ENCODE results near the gene TOMM6. TPM values are rescaled to one million over a fixed set of nuclear protein-coding genes. Genes with fewer than 3 reads are reported as not detected.
A peak's percentile ranks its signal among the peaks of the same experiment; 100 is the strongest.

TOMM6 gene
- total RNA-seq, 2 donors from 2014 or later = 207 to 212 TPM

DNA sequence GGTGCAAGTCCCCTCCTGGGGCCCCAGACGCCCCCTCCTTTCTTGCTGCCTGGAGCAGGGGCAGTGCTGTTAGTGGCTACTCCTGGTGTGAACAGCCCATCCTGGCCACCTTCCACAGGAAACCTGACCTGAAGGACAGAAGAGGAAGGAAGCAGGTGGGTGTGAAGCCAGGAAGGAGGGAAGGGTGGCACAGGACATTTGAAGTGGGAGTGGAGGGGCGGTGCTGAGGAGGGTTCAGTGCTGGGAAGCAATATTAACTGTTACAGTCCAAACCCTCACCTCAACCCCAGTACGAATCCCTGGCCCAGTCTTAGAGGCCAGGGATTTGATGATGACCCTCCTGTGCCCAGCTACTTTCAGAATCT, 6.1 kb upstream of the TOMM6 start:
- Mint-ChIP-seq H3K4me1 (peaks cover 17% of the 10 kb centered on the region), H3K27me3 (ENCODE audit: insufficient read depth) (peaks cover 64% of the 10 kb centered on the region), H3K9me3 (no peaks in the 10 kb centered on the region), H3K36me3 (ENCODE audit: low read depth) (peaks cover 4% of the 10 kb centered on the region), H3K4me3 (peak overlapping the region; percentile 77), H3K27ac (no peak overlapping the region)
- Histone ChIP-seq H3K4me1 (ENCODE audit: control insufficient read depth, insufficient read depth, low read length) (no peaks in the 10 kb centered on the region), H3K9ac (ENCODE audit: extremely low read depth, low read length, poor library complexity, severe bottlenecking) (no peak overlapping the region), H3K27ac (ENCODE audit: low read depth, low read length) (no peak overlapping the region), H3K4me3 (ENCODE audit: low read length) (peak overlapping the region; percentile 79), H3K36me3 (ENCODE audit: control insufficient read depth, insufficient read depth, low read length) (peaks cover 6% of the 10 kb centered on the region), H3K27me3 (ENCODE audit: control insufficient read depth, insufficient read depth, low read length, poor library complexity, severe bottlenecking) (peaks cover 50% of the 10 kb centered on the region), H3K9me3 (ENCODE audit: control insufficient read depth, low read length) (no peaks in the 10 kb centered on the region)
- TF ChIP-seq, protein P1, sequence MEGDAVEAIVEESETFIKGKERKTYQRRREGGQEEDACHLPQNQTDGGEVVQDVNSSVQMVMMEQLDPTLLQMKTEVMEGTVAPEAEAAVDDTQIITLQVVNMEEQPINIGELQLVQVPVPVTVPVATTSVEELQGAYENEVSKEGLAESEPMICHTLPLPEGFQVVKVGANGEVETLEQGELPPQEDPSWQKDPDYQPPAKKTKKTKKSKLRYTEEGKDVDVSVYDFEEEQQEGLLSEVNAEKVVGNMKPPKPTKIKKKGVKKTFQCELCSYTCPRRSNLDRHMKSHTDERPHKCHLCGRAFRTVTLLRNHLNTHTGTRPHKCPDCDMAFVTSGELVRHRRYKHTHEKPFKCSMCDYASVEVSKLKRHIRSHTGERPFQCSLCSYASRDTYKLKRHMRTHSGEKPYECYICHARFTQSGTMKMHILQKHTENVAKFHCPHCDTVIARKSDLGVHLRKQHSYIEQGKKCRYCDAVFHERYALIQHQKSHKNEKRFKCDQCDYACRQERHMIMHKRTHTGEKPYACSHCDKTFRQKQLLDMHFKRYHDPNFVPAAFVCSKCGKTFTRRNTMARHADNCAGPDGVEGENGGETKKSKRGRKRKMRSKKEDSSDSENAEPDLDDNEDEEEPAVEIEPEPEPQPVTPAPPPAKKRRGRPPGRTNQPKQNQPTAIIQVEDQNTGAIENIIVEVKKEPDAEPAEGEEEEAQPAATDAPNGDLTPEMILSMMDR (conservative IDR thresholded peaks at IDR 0.05) = no peak
- WGBS, 2 experiments (ENCODE audit: insufficient coverage in 1 of 2, insufficient read length in 1 of 2) = 67 to 73% methylated on average over 1 to 3 of the region's 3 CpGs
- DNase-seq = no peak

DNA sequence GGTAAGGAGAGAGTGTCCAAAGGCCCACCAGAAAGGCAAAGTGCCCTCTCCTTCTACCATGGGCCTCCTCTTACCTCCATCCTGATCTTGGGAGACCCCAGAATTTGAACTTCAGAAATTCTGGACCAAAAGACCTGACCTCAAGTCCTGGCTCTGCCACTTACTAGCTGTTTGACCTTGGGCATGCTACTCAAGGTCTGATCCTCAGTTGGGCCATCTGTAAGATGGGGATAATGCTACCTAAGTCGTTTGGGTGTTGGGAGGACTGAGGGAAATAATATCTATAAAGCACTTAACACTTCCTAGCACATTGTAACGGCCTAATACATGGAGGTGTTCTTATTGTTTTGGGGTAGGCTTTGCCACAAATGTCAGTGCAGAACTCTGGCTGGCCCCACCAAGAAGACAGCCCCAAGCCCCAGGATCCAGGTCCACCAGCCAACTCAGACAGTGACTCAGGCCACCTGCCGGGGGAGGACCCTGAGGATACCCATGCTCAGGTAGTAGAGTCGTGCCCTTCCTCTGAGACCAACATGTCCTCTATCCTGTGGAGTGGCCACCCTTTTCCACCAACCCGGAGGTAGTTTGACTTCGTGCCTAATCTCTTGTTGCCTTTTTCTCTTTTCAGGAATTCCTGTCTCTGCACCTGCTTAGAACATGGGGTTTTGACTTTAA, 4.3 kb upstream of the TOMM6 start:
- Histone ChIP-seq H3K27me3 (ENCODE audit: control insufficient read depth, insufficient read depth, low read length, poor library complexity, severe bottlenecking) (peaks cover 50% of the 10 kb centered on the region), H3K9ac (ENCODE audit: extremely low read depth, low read length, poor library complexity, severe bottlenecking) (no peak overlapping the region), H3K4me3 (ENCODE audit: low read length) (no peak overlapping the region), H3K4me1 (ENCODE audit: control insufficient read depth, insufficient read depth, low read length) (no peaks in the 10 kb centered on the region), H3K27ac (ENCODE audit: low read depth, low read length) (no peak overlapping the region), H3K36me3 (ENCODE audit: control insufficient read depth, insufficient read depth, low read length) (no peaks in the 10 kb centered on the region), H3K9me3 (ENCODE audit: control insufficient read depth, low read length) (no peaks in the 10 kb centered on the region)
- no peaks in the 10 kb centered on the region for H3K9me3 Mint-ChIP-seq
- peaks cover 2% of the 10 kb centered on the region for H3K36me3 Mint-ChIP-seq (ENCODE audit: low read depth)
- H3K4me1 Mint-ChIP-seq = peaks cover 15% of the 10 kb centered on the region
- no peak overlapping the region for H3K4me3 Mint-ChIP-seq
- TF ChIP-seq, protein P1 (conservative IDR thresholded peaks at IDR 0.05) = no peak
- H3K27ac Mint-ChIP-seq = no peak overlapping the region
- peaks cover 64% of the 10 kb centered on the region for H3K27me3 Mint-ChIP-seq (ENCODE audit: insufficient read depth)
- 83 to 84% methylated on average over 4 to 5 of the region's 6 CpGs for WGBS, 2 experiments (ENCODE audit: insufficient coverage in 1 of 2, insufficient read length in 1 of 2)
- no peak for DNase-seq

DNA sequence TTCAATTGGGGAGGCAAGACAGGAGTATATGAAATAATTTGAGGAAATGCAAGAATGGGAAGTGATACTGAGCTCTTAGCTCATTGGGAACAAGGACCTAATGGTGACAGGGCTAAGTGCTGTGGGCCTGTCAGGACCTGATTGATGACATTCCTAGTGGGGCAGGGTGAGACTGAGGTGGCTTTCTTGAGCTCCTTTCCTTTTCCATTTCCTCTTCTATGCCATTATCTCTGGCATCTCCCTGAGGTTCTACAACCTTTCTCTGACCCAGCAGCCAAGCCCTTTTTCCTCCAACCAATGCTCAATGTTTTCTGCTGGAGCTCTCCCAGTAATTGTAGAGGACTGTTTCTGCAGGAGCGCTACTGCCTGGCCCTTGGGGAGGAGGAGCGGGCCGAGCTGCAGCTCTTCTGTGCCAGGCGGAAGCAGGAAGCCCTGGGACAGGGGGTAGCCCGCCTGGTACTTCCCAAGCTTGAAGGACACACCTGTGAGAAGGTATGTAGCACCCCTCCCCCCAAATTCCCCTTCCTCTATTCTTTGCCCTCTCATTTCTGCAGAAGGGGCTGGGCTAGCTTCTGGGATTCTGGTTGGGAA, 2.8 kb upstream of the TOMM6 start:
- Mint-ChIP-seq H3K4me3 (no peak overlapping the region), H3K9me3 (no peaks in the 10 kb centered on the region), H3K4me1 (peaks cover 8% of the 10 kb centered on the region), H3K36me3 (ENCODE audit: low read depth) (peaks cover 11% of the 10 kb centered on the region), H3K27ac (no peak overlapping the region), H3K27me3 (ENCODE audit: insufficient read depth) (peaks cover 59% of the 10 kb centered on the region)
- Histone ChIP-seq H3K27ac (ENCODE audit: low read depth, low read length) (no peak overlapping the region), H3K4me1 (ENCODE audit: control insufficient read depth, insufficient read depth, low read length) (no peaks in the 10 kb centered on the region), H3K36me3 (ENCODE audit: control insufficient read depth, insufficient read depth, low read length) (peaks cover 9% of the 10 kb centered on the region), H3K9me3 (ENCODE audit: control insufficient read depth, low read length) (no peaks in the 10 kb centered on the region), H3K4me3 (ENCODE audit: low read length) (no peak overlapping the region), H3K9ac (ENCODE audit: extremely low read depth, low read length, poor library complexity, severe bottlenecking) (no peak overlapping the region), H3K27me3 (ENCODE audit: control insufficient read depth, insufficient read depth, low read length, poor library complexity, severe bottlenecking) (peaks cover 50% of the 10 kb centered on the region)
- WGBS, 2 experiments (ENCODE audit: insufficient coverage in 1 of 2, insufficient read length in 1 of 2) = 83 to 85% methylated on average over 2 to 5 of the region's 5 CpGs
- TF ChIP-seq, protein P1 (conservative IDR thresholded peaks at IDR 0.05) = no peak
- no peak for DNase-seq

All from endodermal cell (in vitro differentiated cells).